H1 (cell line): ENCODE data around the gene TGIF1. TPM values are rescaled to one million over a fixed set of nuclear protein-coding genes. Genes with fewer than 3 reads are reported as not detected.

ENCODE experiments used
- CTCF ChIA-PET: fragments of 300-600 bp; sonication (Branson Sonifier 250); formaldehyde crosslinking; loops from one replicate; lab custom pipeline; 2021; ENCODE audit not compliant: partially characterized antibody; lab: Charles Lee
- POLR2A ChIA-PET: fragments of 300-600 bp; sonication (Branson Sonifier 250); formaldehyde crosslinking; loops from one replicate; lab custom pipeline; 2021; ENCODE audit warnings: inconsistent platforms; ENCODE audit not compliant: partially characterized antibody; lab: Charles Lee
- DNase-seq, 2 experiments: peaks; one replicate each; pipeline versions ENCODE4 v3.0.0 to v3.0.0-alpha.2; 2010 to 2022; ENCODE audit warnings: low spot score in 2 of 2, low read depth in 1 of 2, mixed read lengths in 1 of 2
- FAIRE-seq: peaks from 2 replicates; lab custom pipeline; 2011; peaks lifted over from hg19 to GRCh38; lab: Jason Lieb, UNC
- H2AFZ ChIP-seq: 2 replicates; pipeline ENCODE4 v1.8.1; 2012; ENCODE audit warnings: low read length, inconsistent platforms
- H2AK5ac ChIP-seq: 2 replicates; pipeline ENCODE4 v1.6.1; 2013; ENCODE audit warnings: low read depth, low read length
- H2BK120ac ChIP-seq: replicated peaks from 2 replicates; pipeline ENCODE3; 2013; ENCODE audit warnings: low read depth, low read length, inconsistent platforms
- H2BK12ac ChIP-seq: 2 replicates; pipeline ENCODE4 v1.6.1; 2013; ENCODE audit warnings: low read depth, low read length
- H2BK15ac ChIP-seq: 2 replicates; pipeline ENCODE4 v1.6.1; 2013; ENCODE audit warnings: low read length
- H2BK20ac ChIP-seq: 2 replicates; pipeline ENCODE4 v1.6.1; 2013; ENCODE audit warnings: low read length
- H2BK5ac ChIP-seq: 2 replicates; pipeline ENCODE4 v1.6.1; 2013; ENCODE audit warnings: low read depth, low read length
- H3K14ac ChIP-seq: 2 replicates; pipeline ENCODE4 v1.6.1; 2013; ENCODE audit warnings: inconsistent platforms; ENCODE audit not compliant: insufficient read length
- H3K18ac ChIP-seq: 2 replicates; pipeline ENCODE4 v1.6.1; 2013; ENCODE audit warnings: low read length; ENCODE audit errors: extremely low read depth
- H3K23ac ChIP-seq: 2 replicates; pipeline ENCODE4 v1.6.1; 2013; ENCODE audit warnings: inconsistent platforms; ENCODE audit not compliant: insufficient read length
- H3K23me2 ChIP-seq: 2 replicates; pipeline ENCODE4 v1.6.1; 2013; ENCODE audit warnings: low read depth, low read length
- H3K27ac ChIP-seq: 2 replicates; pipeline ENCODE4 v1.6.1; 2011; ENCODE audit warnings: low read depth, low read length, inconsistent platforms
- H3K27me3 ChIP-seq, 4 experiments: replicated peaks in 1 of 4; 1 replicate in 1 of 4; 2 replicates in 3 of 4; pipeline versions ENCODE4 v1.6.1 to v1.8.1; 2011 to 2013; ENCODE audit warnings: low read length in 3 of 4, mild to moderate bottlenecking in 3 of 4, inconsistent platforms in 2 of 4, mixed read lengths in 2 of 4, moderate library complexity in 1 of 4; ENCODE audit not compliant: control insufficient read depth in 3 of 4, insufficient read depth in 3 of 4; ENCODE audit errors: extremely low read depth in 1 of 4
- H3K36me3 ChIP-seq, 4 experiments: 2 replicates each; pipeline versions ENCODE4 v1.6.1 to v1.8.1; 2011 to 2013; ENCODE audit warnings: mild to moderate bottlenecking in 4 of 4, low read length in 3 of 4, moderate library complexity in 2 of 4, control low read depth in 1 of 4, inconsistent platforms in 1 of 4; ENCODE audit not compliant: insufficient read depth in 4 of 4, control insufficient read depth in 2 of 4
- H3K4ac ChIP-seq: replicated peaks from 2 replicates; pipeline ENCODE3; 2013; ENCODE audit warnings: low read length, low read depth, mixed read lengths, inconsistent platforms; ENCODE audit not compliant: insufficient read length
- H3K4me1 ChIP-seq, 4 experiments: replicated peaks in 1 of 4; 1 replicate in 1 of 4; 2 replicates in 3 of 4; pipeline versions ENCODE4 v1.6.1 to v1.8.1; 2011 to 2013; ENCODE audit warnings: low read length in 3 of 4, inconsistent platforms in 2 of 4, mixed read lengths in 1 of 4; ENCODE audit not compliant: insufficient read depth in 4 of 4, control insufficient read depth in 3 of 4
- H3K4me2 ChIP-seq, 2 experiments: 2 replicates each; pipeline versions ENCODE4 v1.6.1 to v1.8.1; 2011 to 2013; ENCODE audit warnings: low read depth in 2 of 2, low read length in 2 of 2, control low read depth in 1 of 2, inconsistent platforms in 1 of 2, mild to moderate bottlenecking in 1 of 2; ENCODE audit not compliant: insufficient read depth in 1 of 2
- H3K4me3 ChIP-seq, 4 experiments: fragments of 200-600, 300-600 bp in 1 of 4; sonication (generic), shearing (Covaris generic), sonication (Bioruptor Twin) in 1 of 4; 2 replicates each; pipeline versions ENCODE4 v1.5.1 to v1.8.1; 2011 to 2016; ENCODE audit warnings: low read length in 4 of 4, low read depth in 3 of 4, control low read depth in 2 of 4, inconsistent platforms in 2 of 4, mild to moderate bottlenecking in 2 of 4, mixed read lengths in 1 of 4, moderate library complexity in 1 of 4; ENCODE audit not compliant: insufficient read depth in 2 of 4; ENCODE audit errors: extremely low read depth in 1 of 4
- H3K56ac ChIP-seq: replicated peaks from 2 replicates; pipeline ENCODE3; 2013; ENCODE audit warnings: low read depth, mild to moderate bottlenecking, mixed read lengths, low read length, inconsistent platforms; ENCODE audit not compliant: insufficient read length
- H3K79me1 ChIP-seq: 2 replicates; pipeline ENCODE4 v1.6.1; 2013; ENCODE audit warnings: low read depth, low read length, control low read depth
- H3K79me2 ChIP-seq, 2 experiments: 2 replicates each; pipeline versions ENCODE4 v1.6.1 to v1.8.1; 2012 to 2013; ENCODE audit warnings: low read length in 2 of 2, mild to moderate bottlenecking in 2 of 2, inconsistent platforms in 1 of 2; ENCODE audit not compliant: insufficient read depth in 2 of 2, control insufficient read depth in 1 of 2
- H3K9ac ChIP-seq, 4 experiments: replicated peaks in 1 of 4; 1 replicate in 1 of 4; 2 replicates in 3 of 4; pipeline versions ENCODE4 v1.6.1 to v1.8.1; 2011 to 2013; ENCODE audit warnings: low read depth in 3 of 4, low read length in 3 of 4, control low read depth in 2 of 4, mild to moderate bottlenecking in 2 of 4, moderate library complexity in 2 of 4, inconsistent platforms in 1 of 4; ENCODE audit errors: extremely low read depth in 1 of 4
- H3K9me3 ChIP-seq, 2 experiments: 2 replicates each; pipeline versions ENCODE4 v1.6.1 to v1.8.1; 2012 to 2013; ENCODE audit warnings: mild to moderate bottlenecking in 2 of 2, moderate library complexity in 2 of 2, control low read depth in 1 of 2, inconsistent platforms in 1 of 2, low read depth in 1 of 2, low read length in 1 of 2, mixed read lengths in 1 of 2; ENCODE audit not compliant: insufficient read depth in 2 of 2
- H4K20me1 ChIP-seq, 2 experiments: replicated peaks in 1 of 2; 2 replicates each; pipeline versions ENCODE3 to v1.8.1; 2011 to 2013; ENCODE audit warnings: inconsistent platforms in 2 of 2, low read length in 2 of 2, mild to moderate bottlenecking in 1 of 2; ENCODE audit not compliant: insufficient read depth in 2 of 2, control insufficient read depth in 1 of 2
- H4K5ac ChIP-seq: 2 replicates; pipeline ENCODE4 v1.6.1; 2013; ENCODE audit warnings: low read length, low read depth, mixed read lengths, inconsistent platforms; ENCODE audit not compliant: insufficient read length
- H4K8ac ChIP-seq: 2 replicates; pipeline ENCODE4 v1.8.0; 2013; ENCODE audit warnings: mild to moderate bottlenecking, moderate library complexity, low read length, inconsistent platforms; ENCODE audit not compliant: insufficient read depth; ENCODE audit errors: extremely low read depth
- H4K91ac ChIP-seq: replicated peaks from 2 replicates; pipeline ENCODE3; 2013; ENCODE audit warnings: low read length, mixed read lengths, inconsistent platforms; ENCODE audit not compliant: insufficient read length
- BACH1 ChIP-seq: IDR thresholded peaks from 2 replicates; pipeline ENCODE4 v1.6.1; 2012; ENCODE audit warnings: low read length, improper control_type of control experiment
- JUN ChIP-seq: IDR thresholded peaks from 2 replicates; pipeline ENCODE4 v1.6.1; 2011; ENCODE audit warnings: low read depth, mild to moderate bottlenecking, improper control_type of control experiment, low read length
- RAD21 ChIP-seq, 2 experiments: IDR thresholded peaks in 1 of 2; conservative IDR thresholded peaks in 1 of 2; 2 replicates each; pipeline ENCODE4 v1.6.1; 2011; ENCODE audit warnings: low read depth in 2 of 2, low read length in 2 of 2, improper control_type of control experiment in 1 of 2, inconsistent platforms in 1 of 2, mild to moderate bottlenecking in 1 of 2, moderate library complexity in 1 of 2
- WGBS, 2 experiments: shearing (Covaris generic) in 1 of 2; methylation state at CpG; one replicate each; pipeline versions ENCODE4 v1.1.6 to v1.1.7; 2013 to 2015; ENCODE audit warnings: low lambda C conversion rate in 2 of 2, mixed read lengths in 2 of 2, inconsistent platforms in 1 of 2, low coverage in 1 of 2, missing lambda C conversion rate in 1 of 2; ENCODE audit not compliant: insufficient replicate concordance in 2 of 2, insufficient coverage in 1 of 2, insufficient read length in 1 of 2; ENCODE audit errors: extremely low coverage in 1 of 2, missing lambda C conversion rate in 1 of 2; 5-methylcytosine and 5-hydroxymethylcytosine counted together
- polyA plus RNA-seq, 7 experiments: library from polyadenylated mRNA; depleted of rRNA in 3 of 7; stranded (reverse) in 5 of 7; unstranded in 2 of 7; fragments of >200 nt in 5 of 7; fragments of 200-250 nt in 2 of 7; gene quantifications; 1 replicate in 5 of 7; 2 replicates in 1 of 7; 4 replicates in 1 of 7; pipeline versions ENCODE4 v1.2.1 to v1.2.3, GENCODE V29; 2011 to 2013; ENCODE audit warnings: missing spikeins in 2 of 7, mixed read lengths in 2 of 7
- total RNA-seq: library from RNA; stranded (reverse); fragmentation: NEBNext Ultra II Directional; extraction: Animal tissue kit (Norgen Biotek cat#: 25700); gene quantifications from 2 replicates; pipeline ENCODE4 v1.2.1, GENCODE V29; 2021

TGIF1 gene
- total and polyA plus RNA-seq, 2 of the 8 experiments (the other 6 are each of a cell fraction or from before 2014, with no cell fraction given), result 256 to 262 TPM

DNA sequence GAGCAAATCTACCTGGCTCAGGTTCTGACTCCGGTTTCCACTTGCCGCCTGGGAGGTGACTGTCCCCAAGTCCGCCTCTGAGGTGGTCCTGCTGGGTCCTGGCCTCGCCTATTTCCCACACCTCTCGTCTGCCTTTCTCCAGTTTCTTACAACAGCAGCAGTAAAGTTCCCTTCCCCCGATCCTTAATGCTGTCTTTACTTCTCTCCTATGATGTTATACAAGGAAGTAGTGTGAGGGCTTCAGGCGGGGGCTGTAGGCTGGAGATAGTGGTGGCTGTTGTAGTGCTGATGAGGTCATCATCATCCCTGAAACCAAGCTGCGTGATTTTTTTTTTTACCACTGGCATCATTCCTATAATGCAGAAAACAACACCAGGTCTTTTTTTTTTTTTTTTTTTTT is 18.9 kb downstream of the TGIF1 start:
- Histone ChIP-seq H3K9me3 (no peaks in the 10 kb centered on the region), H4K91ac (peak overlapping the region; percentile 12), H3K14ac (no peak overlapping the region), H3K18ac (no peak overlapping the region; the same call in 1 of the 2 replicates), H3K4me3 (no peak overlapping the region), H2BK15ac (no peak overlapping the region), H3K9ac (no peak overlapping the region), H4K5ac (no peak overlapping the region), H3K4me1 (peaks cover 6 to 18% (median 9%) of the 10 kb centered on the region in 4 experiments; a peak in 6 of 7 replicates), H3K36me3 (no peaks in the 10 kb centered on the region), H3K79me1 (no peaks in the 10 kb centered on the region), H3K56ac (no peak overlapping the region), H3K27ac (no peak overlapping the region), H3K4me2 (0 out of 4 replicates have a peak overlapping the region, but pooled peaks of 1 of the 2 experiments have one; percentile 17), H2BK5ac (peak overlapping the region; percentile 10; the same call in 1 of the 2 replicates), H3K23ac (no peak overlapping the region), H3K79me2 (no peaks in the 10 kb centered on the region), H2BK20ac (no peak overlapping the region), H4K20me1 (no peaks in the 10 kb centered on the region), H2AFZ (no peak overlapping the region), H4K8ac (peak overlapping the region; percentile 22; the same call in 1 of the 2 replicates), H3K4ac (peak overlapping the region; percentile 13), H2AK5ac (no peak overlapping the region), H3K23me2 (0 out of 2 replicates have a peak, but pooled peaks cover 2% of the 10 kb centered on the region), H2BK12ac (peak overlapping the region; percentile 20; the same call in 1 of the 2 replicates), H2BK120ac (no peak overlapping the region), H3K27me3 (no peaks in the 10 kb centered on the region)
- 78% methylated on average over 8 of the region's 8 CpGs; no CpG with 5 or more reads in 1 of the 2 experiments for WGBS, 2 experiments
- no peak for FAIRE-seq
- POLR2A ChIA-PET, result interaction anchor here (1.2 to 6.3 kb wide), 3 partner anchors 8 to 117 kb away, joined by 4 to 58 read pairs (median 7); no protein-coding TSS in a partner anchor
- CTCF ChIA-PET, result interaction anchor here (0.6 to 4.7 kb wide), 13 partner anchors 9 to 198 kb away, joined by 3 to 56 read pairs (median 4); no protein-coding TSS in a partner anchor
- no peak for DNase-seq
- TF ChIP-seq JUN, result no peak
- TF ChIP-seq RAD21 (IDR thresholded peaks at IDR 0.05 in 1 of 2, conservative IDR thresholded peaks at IDR 0.05 in 1 of 2; ENCODE audit: low read depth in 2 of 2, low read length in 2 of 2), result no peak
- TF ChIP-seq BACH1, result no peak
